ENCODE measurements around the gene MAP3K10.
"Not testable (repeated sequence)": the region's sequence is repeated elsewhere in the genome, so short reads cannot be mapped to it uniquely, and the experiment has no call there.

MAP3K10 gene

DNA sequence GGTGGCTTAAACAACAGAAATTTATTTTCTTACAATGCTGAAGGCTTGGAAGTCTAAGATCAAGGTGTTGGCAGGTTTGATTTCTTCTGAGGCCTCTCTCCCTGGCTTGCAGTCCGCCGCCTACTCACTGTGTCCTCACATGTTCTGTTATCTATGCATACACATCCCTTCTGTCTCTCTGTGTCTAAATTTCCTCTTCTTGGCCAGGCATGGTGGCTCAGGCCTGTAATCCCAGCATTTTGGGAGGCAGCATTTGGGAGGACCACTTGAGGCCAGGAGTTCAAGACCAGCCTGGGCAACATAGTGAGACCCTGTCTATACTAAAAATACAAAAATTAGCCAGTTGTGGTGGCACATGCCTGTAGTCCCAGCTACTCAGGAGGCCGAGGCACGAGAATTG is 19.9 kb upstream of the MAP3K10 start:
- in situ Hi-C loops (cut with HindIII; ENCODE audit: low sequenced_read_pairs): not testable (repeated sequence)

DNA sequence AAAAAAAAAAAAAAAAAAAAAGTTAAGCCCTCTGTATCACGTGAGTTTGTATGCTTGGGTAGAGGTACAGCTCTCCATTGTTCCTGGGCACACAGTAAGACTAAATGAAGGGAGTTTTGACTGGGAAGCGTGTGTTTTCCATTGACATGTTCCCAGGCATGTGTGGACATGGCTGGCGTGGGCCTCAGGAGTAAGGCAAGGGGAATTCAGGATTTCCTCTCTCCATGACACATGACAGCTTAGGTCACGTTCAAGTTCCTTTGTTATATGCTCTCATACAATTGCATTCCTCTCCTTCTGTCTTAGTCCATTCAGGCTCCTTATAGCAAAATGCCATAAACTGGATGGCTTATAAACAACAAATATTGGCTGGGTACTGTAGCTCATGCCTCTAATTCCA is 17.1 kb upstream of the MAP3K10 start:
- in situ Hi-C loops (cut with HindIII; ENCODE audit: low sequenced_read_pairs): no loop called here

DNA sequence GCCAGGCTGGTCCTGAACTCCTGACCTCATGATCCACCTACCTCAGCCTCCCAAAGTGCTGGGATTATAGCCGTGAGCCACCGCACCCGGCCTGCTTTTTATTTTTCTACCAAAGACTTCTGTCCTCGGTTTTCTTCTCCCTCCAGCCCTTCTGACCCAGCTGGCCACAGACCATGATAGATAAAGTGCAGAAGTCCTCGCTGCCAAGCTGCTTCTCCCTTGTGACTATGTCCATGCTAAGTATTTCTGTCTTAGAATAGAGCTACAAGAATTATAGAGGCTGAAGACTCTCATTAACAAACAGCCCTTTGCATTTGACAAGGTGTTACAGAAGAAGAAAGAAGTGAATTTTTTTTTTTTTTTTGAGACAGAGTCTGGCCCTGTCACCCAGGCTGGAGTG is 15.4 kb upstream of the MAP3K10 start:
- in situ Hi-C loops (cut with HindIII; ENCODE audit: low sequenced_read_pairs): no loop called here

GRCh38 chr19:40177286-40178070 is 13.7 kb upstream of the MAP3K10 start:
- in situ Hi-C loops (cut with HindIII; ENCODE audit: low sequenced_read_pairs): no loop called here

DNA sequence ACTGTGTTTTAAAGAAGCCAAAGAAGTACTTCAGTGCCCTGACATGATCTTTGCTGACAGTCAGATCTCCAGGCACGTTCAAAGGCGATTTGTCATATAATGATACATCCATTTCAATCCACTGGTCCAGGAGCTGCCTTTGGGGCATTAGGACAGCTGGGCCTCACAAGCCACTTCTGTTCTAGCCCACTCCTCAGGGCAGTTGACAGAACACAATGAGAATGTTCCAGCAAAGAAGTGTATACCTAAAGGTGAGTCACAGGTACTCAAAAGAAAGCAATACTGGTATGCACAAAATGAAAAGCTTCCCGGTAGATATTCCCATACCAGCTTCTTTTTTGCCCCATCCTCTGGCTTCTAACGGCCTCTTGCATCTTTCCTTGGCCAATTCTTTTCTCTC is 12.5 kb upstream of the MAP3K10 start:
- in situ Hi-C loops (cut with HindIII; ENCODE audit: low sequenced_read_pairs): no loop called here

- in situ Hi-C loops (cut with HindIII; ENCODE audit: low sequenced_read_pairs): no loop called here
Measured at GRCh38 chr19:40184273-40184672, 7.0 kb upstream of the MAP3K10 start.

GRCh38 chr19:40191836-40192646 is 815 bp downstream of the MAP3K10 start:
- in situ Hi-C loops (cut with HindIII; ENCODE audit: low sequenced_read_pairs): no loop called here

- in situ Hi-C loops (cut with HindIII; ENCODE audit: low sequenced_read_pairs): no loop called here
Measured at GRCh38 chr19:40192758-40193586, 1.7 kb downstream of the MAP3K10 start.

GRCh38 chr19:40193587-40193849 is 2.3 kb downstream of the MAP3K10 start:
- in situ Hi-C loops (cut with HindIII; ENCODE audit: low sequenced_read_pairs): no loop called here

DNA sequence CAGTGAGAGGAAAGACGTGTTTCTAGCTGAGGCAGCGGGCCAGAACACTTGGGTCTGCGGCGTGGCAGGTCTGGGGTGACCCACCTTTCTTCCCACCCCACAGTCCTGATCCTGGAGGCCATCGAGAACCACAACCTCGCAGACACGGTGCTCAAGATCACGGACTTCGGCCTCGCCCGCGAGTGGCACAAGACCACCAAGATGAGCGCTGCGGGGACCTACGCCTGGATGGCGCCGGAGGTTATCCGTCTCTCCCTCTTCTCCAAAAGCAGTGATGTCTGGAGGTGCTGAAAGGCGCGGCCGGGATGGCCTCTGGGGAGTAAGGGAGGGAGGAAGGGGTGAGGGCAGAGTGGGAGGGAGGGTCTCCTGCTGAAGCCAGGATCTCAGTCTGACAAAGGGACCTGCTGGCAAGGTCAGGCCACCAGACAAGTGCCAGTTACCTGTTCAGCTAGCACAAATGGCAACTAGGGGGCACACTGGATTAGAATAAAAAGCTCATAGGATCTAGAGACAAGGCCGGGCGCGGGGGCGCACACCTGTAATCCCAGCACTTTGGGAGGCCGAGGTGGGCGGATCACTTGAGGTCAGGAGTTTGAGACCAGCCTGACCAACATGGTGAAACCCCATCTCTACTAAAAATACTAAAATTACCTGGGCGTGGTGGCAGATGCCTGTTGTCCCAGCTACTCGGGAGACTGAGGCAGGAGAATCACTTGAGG is 7.2 kb downstream of the MAP3K10 start:
- in situ Hi-C loops (cut with HindIII; ENCODE audit: low sequenced_read_pairs): no loop called here

GRCh38 chr19:40200341-40201099 is 9.3 kb downstream of the MAP3K10 start:
- in situ Hi-C loops (cut with HindIII; ENCODE audit: low sequenced_read_pairs): no loop called here

DNA sequence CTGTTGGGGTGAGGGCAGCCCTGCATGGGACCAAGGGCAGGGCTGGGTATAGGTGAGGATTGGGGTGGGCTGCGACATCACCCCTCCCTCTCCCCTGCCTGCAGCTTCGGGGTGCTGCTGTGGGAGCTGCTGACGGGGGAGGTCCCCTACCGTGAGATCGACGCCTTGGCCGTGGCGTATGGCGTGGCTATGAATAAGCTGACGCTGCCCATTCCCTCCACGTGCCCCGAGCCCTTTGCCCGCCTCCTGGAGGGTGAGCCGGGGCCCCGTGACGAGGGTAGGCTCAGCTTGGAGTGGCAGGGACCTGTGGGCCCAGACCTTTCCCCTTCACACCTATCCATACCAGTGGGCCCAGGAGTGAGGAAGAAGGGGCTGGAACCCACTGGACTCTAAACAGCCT is 13.2 kb downstream of the MAP3K10 start:
- in situ Hi-C loops (cut with HindIII; ENCODE audit: low sequenced_read_pairs): no loop called here

GRCh38 chr19:40205760-40206159 is 14.5 kb downstream of the MAP3K10 start:
- in situ Hi-C loops (cut with HindIII; ENCODE audit: low sequenced_read_pairs): no loop called here

GRCh38 chr19:40208602-40209001 is 17.4 kb downstream of the MAP3K10 start:
- in situ Hi-C loops (cut with HindIII; ENCODE audit: low sequenced_read_pairs): no loop called here

- in situ Hi-C loops (cut with HindIII; ENCODE audit: low sequenced_read_pairs): no loop called here
Measured at GRCh38 chr19:40210889-40211288, 19.7 kb downstream of the MAP3K10 start.

- in situ Hi-C loops (cut with HindIII; ENCODE audit: low sequenced_read_pairs): no loop called here
Measured at GRCh38 chr19:40213251-40213829, 22.1 kb downstream of the MAP3K10 start.

DNA sequence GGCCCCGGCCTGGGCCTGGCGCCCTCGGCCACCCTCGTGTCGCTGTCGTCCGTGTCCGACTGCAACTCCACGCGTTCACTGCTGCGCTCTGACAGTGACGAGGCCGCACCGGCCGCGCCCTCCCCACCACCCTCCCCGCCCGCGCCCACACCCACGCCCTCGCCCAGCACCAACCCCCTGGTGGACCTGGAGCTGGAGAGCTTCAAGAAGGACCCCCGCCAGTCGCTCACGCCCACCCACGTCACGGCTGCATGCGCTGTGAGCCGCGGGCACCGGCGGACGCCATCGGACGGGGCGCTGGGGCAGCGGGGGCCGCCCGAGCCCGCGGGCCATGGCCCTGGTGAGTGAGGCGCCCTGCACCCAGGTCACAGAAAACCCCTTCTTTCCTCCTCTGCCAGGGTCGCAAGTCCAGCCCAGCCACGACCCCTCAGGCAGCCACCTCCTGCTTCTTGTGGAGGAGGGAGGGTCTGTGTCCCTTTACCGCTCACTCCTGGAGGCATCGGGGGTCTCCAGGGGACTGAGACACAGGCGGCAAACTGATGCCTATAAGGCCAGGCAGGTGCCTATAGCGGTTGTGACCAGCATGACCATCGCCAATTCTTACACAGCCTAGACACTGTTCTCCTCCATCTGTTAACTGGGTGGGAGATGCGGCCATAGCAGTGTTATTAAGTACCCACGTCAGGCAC is 22.8 kb downstream of the MAP3K10 start:
- in situ Hi-C loops (cut with HindIII; ENCODE audit: low sequenced_read_pairs): no loop called here

- in situ Hi-C loops (cut with HindIII; ENCODE audit: low sequenced_read_pairs): no loop called here
Measured at GRCh38 chr19:40214936-40215335, 23.7 kb downstream of the MAP3K10 start.

DNA sequence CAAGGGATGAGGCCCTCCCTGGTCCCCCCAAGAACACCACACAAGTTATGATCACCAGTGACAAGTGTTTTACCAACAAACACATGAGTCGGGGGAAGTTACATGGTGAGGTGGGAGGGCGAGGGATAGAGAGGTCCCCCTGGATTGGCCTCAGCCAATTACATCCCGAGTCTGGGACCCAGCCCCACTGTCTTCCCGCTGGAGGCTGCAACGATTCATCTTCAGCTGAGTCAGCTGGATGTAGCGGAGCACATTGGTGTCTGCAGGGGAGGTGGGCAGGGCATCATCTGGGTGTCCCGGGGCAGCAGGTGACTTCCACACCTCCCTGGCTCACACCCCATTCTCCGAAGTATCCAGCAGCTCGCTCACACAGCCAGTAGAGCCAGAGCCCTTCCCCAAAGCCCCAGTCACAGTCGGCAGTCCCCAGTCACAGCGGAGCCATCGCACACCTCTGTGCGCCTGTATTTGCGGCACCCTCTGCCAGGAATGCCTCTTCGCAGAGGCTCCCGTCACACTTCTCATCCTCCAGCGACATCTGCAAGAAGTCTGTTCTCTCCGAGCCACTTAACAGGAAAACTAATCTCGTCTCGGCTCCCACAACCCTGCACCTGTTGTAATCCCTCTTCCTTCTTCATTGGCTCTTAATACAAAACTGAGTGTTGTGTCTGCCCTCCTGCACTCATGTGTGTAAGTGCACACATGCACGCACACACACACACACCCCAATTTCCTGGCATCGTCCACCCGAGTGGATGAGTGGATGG is 25.0 kb downstream of the MAP3K10 start:
- in situ Hi-C loops (cut with HindIII; ENCODE audit: low sequenced_read_pairs): no loop called here

Measured in DLD1 (cell line).